GM06990 (cell line): ENCODE data around the gene PCP4L1.
"Not testable (repeated sequence)": the region's sequence is repeated elsewhere in the genome, so short reads cannot be mapped to it uniquely, and the experiment has no call there.

Experiments
- DNase-seq: peaks from one replicate; pipeline ENCODE4 v3.0.0-alpha.2; 2011; ENCODE audit not compliant: insufficient read length; ENCODE audit errors: extremely low read depth
- H3K27me3 ChIP-seq: replicated peaks from 2 replicates; pipeline ENCODE4 v1.6.0; 2011; ENCODE audit warnings: low read length; ENCODE audit not compliant: control insufficient read depth, insufficient read depth
- H3K36me3 ChIP-seq: 2 replicates; pipeline ENCODE4 v1.5.1; 2011; ENCODE audit warnings: low read length; ENCODE audit not compliant: control insufficient read depth, insufficient read depth
- H3K4me3 ChIP-seq: replicated peaks from 2 replicates; pipeline ENCODE4 v1.5.1; 2011; ENCODE audit warnings: low read depth, mild to moderate bottlenecking, control low read depth, low read length
- TF ChIP-seq, protein P1 (sequence below): IDR thresholded peaks from 2 replicates; pipeline ENCODE4 v1.5.1; 2011; ENCODE audit warnings: low read length, control low read depth, mild to moderate bottlenecking, inconsistent platforms; ENCODE audit not compliant: insufficient read depth, poor library complexity, severe bottlenecking

Gene PCP4L1

DNA sequence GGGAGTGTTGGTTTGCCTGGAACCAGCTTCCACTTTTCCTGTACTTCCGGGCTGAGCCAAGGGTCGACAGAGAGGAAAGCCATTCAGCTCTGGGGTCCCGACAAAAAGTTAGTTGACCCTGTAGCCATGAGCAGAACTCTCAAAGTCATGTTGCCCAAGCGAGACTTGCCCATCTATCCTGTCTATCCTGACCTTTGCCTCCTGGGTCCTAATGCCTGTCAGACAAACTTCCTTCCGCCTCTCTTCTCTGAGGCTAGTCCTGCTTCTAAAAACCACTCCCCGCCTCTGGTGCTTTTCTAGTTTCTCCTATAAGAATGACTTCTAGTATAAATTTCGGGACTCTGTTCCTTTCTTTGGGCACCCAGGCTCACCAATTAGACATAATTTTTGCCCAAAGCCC is 7.7 kb upstream of the PCP4L1 start:
- H3K4me3 ChIP-seq = no peak overlapping the region
- no peak for DNase-seq
- no peaks in the 10 kb centered on the region for H3K27me3 ChIP-seq
- no peaks in the 10 kb centered on the region for H3K36me3 ChIP-seq
- TF ChIP-seq, protein P1, sequence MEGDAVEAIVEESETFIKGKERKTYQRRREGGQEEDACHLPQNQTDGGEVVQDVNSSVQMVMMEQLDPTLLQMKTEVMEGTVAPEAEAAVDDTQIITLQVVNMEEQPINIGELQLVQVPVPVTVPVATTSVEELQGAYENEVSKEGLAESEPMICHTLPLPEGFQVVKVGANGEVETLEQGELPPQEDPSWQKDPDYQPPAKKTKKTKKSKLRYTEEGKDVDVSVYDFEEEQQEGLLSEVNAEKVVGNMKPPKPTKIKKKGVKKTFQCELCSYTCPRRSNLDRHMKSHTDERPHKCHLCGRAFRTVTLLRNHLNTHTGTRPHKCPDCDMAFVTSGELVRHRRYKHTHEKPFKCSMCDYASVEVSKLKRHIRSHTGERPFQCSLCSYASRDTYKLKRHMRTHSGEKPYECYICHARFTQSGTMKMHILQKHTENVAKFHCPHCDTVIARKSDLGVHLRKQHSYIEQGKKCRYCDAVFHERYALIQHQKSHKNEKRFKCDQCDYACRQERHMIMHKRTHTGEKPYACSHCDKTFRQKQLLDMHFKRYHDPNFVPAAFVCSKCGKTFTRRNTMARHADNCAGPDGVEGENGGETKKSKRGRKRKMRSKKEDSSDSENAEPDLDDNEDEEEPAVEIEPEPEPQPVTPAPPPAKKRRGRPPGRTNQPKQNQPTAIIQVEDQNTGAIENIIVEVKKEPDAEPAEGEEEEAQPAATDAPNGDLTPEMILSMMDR = no peak

DNA sequence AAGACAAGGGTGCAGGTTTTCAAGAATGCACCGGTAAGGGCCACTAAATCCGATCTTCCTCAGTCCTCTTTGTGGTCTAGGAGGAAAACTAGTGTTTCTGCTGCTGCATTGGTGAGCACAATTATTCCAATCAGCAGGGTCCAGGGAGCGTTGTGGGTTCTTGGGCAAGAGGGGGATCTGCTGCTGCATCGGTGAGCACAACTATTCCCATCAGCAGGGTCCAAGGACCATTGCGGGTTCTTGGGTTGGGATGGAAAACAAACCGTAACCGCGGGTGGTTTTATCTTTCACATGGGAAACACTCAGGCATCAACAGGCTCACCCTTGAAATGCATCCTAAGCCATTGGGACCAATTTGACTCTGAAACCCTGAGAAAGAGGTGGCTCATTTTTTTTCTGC is 7.0 kb upstream of the PCP4L1 start:
- TF ChIP-seq, protein P1 = no peak

DNA sequence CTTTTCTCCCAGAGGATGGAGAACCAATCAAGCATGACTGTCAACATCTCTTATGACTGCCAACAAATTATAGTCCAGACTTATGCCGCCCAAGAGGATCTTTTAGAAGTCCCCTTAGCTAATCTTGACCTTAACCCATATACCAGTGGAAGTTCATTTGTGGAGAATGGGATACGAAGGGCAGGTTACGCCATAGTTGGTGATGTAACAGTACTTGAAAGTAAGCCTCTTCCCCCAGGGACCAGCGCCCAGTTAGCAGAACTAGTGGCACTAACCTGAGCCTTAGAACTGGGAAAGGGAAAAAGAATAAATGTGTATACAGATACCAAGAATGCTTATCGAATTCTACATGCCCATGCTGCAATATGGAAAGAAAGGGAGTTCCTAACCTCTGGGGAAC is 3.2 kb upstream of the PCP4L1 start:
- H3K27me3 ChIP-seq, DNase-seq, H3K36me3 ChIP-seq, H3K4me3 ChIP-seq: not testable (repeated sequence)

More for the DNA sequence above, 7.0 kb upstream of the PCP4L1 start:
- Histone ChIP-seq H3K4me3 (no peak overlapping the region), H3K36me3 (no peaks in the 10 kb centered on the region), H3K27me3 (no peaks in the 10 kb centered on the region)
- no peak for DNase-seq

DNA sequence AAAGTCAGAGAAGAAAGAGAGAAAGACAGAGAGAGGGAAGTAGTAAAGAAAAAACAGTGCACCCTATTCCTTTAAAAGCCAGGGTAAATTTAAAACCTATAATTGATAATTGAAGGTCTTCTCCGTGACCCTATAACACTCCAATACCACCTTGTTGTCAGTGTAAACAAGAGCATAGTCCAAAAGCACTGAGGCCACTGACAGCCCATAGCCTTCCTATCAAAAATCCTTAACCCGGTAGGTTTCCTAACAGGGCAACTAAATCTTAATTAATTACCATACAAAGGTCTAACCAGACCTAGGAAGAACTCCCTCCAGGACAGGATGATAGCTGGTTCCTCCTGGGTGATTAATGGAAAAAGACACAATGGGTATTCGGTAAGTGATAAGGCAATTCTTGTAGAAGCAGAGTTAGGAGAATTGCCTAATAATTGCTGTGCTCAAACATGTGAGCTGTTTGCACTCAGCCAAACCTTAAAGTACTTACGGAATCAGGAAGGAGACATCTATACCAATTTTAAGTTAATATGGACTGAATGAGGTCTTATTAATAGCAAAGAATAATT is 2.5 kb upstream of the PCP4L1 start:
- not testable (repeated sequence) for H3K4me3 ChIP-seq, DNase-seq

DNA sequence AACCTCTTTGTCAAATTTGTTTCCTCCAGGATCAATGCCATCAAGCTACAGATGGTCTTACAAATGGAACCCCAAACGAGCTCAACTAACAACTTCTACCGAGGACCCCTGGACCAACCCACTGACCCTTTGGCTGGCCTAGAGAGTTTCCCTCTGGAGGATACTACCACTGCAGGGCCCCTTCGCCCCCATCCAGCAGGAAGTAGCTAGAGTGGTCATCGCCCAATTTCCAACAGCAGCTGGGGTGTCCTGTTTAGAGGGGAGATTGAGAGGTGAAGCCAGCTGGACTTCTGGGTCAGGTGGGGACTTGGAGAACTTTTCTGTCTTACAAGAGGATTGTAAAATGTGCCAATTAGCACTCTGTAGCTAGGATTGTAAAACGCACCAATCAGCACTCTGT is 1.4 kb upstream of the PCP4L1 start:
- not testable (repeated sequence) for DNase-seq, H3K36me3 ChIP-seq, H3K4me3 ChIP-seq, H3K27me3 ChIP-seq

More for the DNA sequence above, 2.5 kb upstream of the PCP4L1 start:
- H3K27me3 ChIP-seq, H3K36me3 ChIP-seq: not testable (repeated sequence)

DNA sequence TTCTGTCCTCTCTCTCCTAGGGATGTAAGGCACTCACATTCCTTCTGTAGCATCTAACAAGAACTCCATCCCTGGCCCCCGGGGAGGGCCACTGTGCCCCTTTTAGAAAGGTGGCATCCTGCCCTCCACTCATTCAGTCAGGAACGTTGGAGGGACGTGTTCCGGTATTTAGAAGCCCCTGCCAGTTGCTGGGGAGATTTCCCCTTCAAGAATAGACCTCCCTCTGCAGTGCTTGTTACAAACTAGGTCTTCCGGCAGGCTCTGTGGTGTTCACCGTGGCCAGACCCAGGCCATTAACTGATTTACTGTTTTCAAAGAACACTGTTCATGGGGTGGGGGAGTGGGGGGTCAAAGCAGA is 779 bp downstream of the PCP4L1 start:
- TF ChIP-seq, protein P1 = no peak
- H3K36me3 ChIP-seq = no peaks in the 10 kb centered on the region
- peaks cover 2% of the 10 kb centered on the region for H3K27me3 ChIP-seq
- no peak for DNase-seq
- no peak overlapping the region for H3K4me3 ChIP-seq

DNA sequence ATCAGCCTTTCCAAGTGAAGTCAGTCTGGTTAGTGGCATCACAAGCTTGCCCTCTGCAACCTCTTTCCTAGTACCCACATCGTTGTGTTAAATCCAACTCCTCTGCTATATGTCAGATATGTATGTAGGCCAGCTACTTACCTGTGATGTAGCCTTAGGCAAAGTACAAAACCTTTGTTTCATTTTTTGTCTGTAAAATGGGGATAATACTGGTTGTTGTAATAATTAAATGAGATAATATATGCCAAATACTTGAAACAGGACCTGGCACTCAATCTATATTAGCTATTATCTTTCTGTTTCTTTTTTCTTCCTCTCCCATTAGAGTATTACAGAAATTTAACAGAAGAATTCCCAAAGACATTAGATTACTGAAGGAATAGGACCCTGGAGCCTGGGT is 1.2 kb downstream of the PCP4L1 start:
- Histone ChIP-seq H3K4me3 (no peak overlapping the region), H3K27me3 (peaks cover 2% of the 10 kb centered on the region), H3K36me3 (no peaks in the 10 kb centered on the region)
- no peak for DNase-seq
- TF ChIP-seq, protein P1 = no peak
